B cell (primary cell): ENCODE data around the gene CERS2. TPM values are rescaled to one million over a fixed set of nuclear protein-coding genes. Genes with fewer than 3 reads are reported as not detected.

ENCODE experiments used
- ATAC-seq: fragments of 200-7000 bp; cut with Tn5 transposase; one replicate; pipeline ENCODE4 v1.10.0; 2021; ENCODE audit warnings: low read depth, mild to moderate bottlenecking, moderate number of reproducible peaks, moderate library complexity
- CTCF ChIA-PET: fragments of 350-600 bp; sonication (Branson Sonifier 250); formaldehyde crosslinking; loops from one replicate; lab custom pipeline; 2021; ENCODE audit warnings: antibody characterized with exemption, inconsistent platforms; lab: Charles Lee
- POLR2A ChIA-PET: fragments of 350-600 bp; sonication (Branson Sonifier 250); formaldehyde crosslinking; loops from one replicate; lab custom pipeline; 2021; ENCODE audit warnings: antibody characterized with exemption; lab: Charles Lee
- DNase-seq: peaks from one replicate; pipeline ENCODE4 v3.0.0; 2013
- H2AFZ ChIP-seq: 2 replicates; pipeline ENCODE4 v1.6.1; 2012; ENCODE audit warnings: mild to moderate bottlenecking, low read depth, low read length; ENCODE audit not compliant: insufficient read depth, poor library complexity, severe bottlenecking
- H3K27ac ChIP-seq, 2 donors: 1 replicate in 1 of 2; 2 replicates in 1 of 2; pipeline ENCODE4 v1.5.1; 2012 to 2013; ENCODE audit warnings: low read length in 2 of 2, mild to moderate bottlenecking in 2 of 2, moderate library complexity in 1 of 2
- H3K27me3 ChIP-seq, 4 experiments: fragments of 200-600 bp in 1 of 4; sonication (generic) in 1 of 4; replicated peaks in 1 of 4; 1 replicate in 2 of 4; 2 replicates in 2 of 4; pipeline versions ENCODE4 v1.6.1 to v1.7.0; 2013 to 2016; ENCODE audit warnings: low read length in 3 of 4, mild to moderate bottlenecking in 2 of 4, mixed read lengths in 1 of 4, moderate library complexity in 1 of 4; ENCODE audit not compliant: insufficient read depth in 4 of 4, control insufficient read depth in 3 of 4; ENCODE audit errors: control extremely low read depth in 1 of 4
- H3K36me3 ChIP-seq, 2 experiments: replicated peaks in 1 of 2; 1 replicate in 1 of 2; 2 replicates in 1 of 2; pipeline versions ENCODE4 v1.6.1 to v1.7.1; 2013; ENCODE audit warnings: low read length in 1 of 2; ENCODE audit not compliant: insufficient read depth in 2 of 2, control insufficient read depth in 1 of 2; ENCODE audit errors: control extremely low read depth in 1 of 2, extremely low read depth in 1 of 2
- H3K4me1 ChIP-seq, 2 donors: fragments of 200-600 bp in 1 of 2; sonication (generic) in 1 of 2; 1 replicate in 1 of 2; 2 replicates in 1 of 2; pipeline versions ENCODE4 v1.5.1 to v1.6.1; 2013 to 2017; ENCODE audit warnings: low read length in 2 of 2; ENCODE audit not compliant: control insufficient read depth in 2 of 2, insufficient read depth in 2 of 2
- H3K4me2 ChIP-seq: replicated peaks from 2 replicates; pipeline ENCODE3; 2012; ENCODE audit warnings: mild to moderate bottlenecking, low read depth, low read length; ENCODE audit not compliant: poor library complexity, severe bottlenecking
- H3K4me3 ChIP-seq, 5 experiments: fragments of 200-600 bp in 1 of 5; sonication (generic) in 1 of 5; 1 replicate in 3 of 5; 2 replicates in 2 of 5; pipeline versions ENCODE4 v1.5.1 to v1.7.0; 2011 to 2016; ENCODE audit warnings: low read length in 4 of 5, mild to moderate bottlenecking in 4 of 5, low read depth in 2 of 5, control low read depth in 1 of 5, moderate library complexity in 1 of 5; ENCODE audit not compliant: insufficient read depth in 1 of 5; ENCODE audit errors: control extremely low read depth in 1 of 5, extremely low read depth in 1 of 5
- H3K79me2 ChIP-seq: fragments of 200-600 bp; sonication (generic); one replicate; pipeline ENCODE4 v1.6.0; 2016; ENCODE audit warnings: low read length; ENCODE audit not compliant: control insufficient read depth, insufficient read depth
- H3K9ac ChIP-seq: fragments of 200-600 bp; sonication (generic); 2 replicates; pipeline ENCODE4 v1.6.1; 2017; ENCODE audit warnings: mild to moderate bottlenecking, low read length, moderate library complexity
- H3K9me3 ChIP-seq, 3 donors: one replicate each; pipeline versions ENCODE4 v1.6.1 to v1.7.1; 2013; ENCODE audit warnings: low read length in 2 of 3; ENCODE audit not compliant: control insufficient read depth in 2 of 3, insufficient read depth in 1 of 3; ENCODE audit errors: control extremely low read depth in 1 of 3
- H4K20me1 ChIP-seq: 2 replicates; pipeline ENCODE4 v1.6.0; 2012; ENCODE audit warnings: mild to moderate bottlenecking, low read length; ENCODE audit not compliant: insufficient read depth, control insufficient read depth, poor library complexity, severe bottlenecking
- H3K27ac Mint-ChIP-seq: one replicate; pipeline ENCODE4 v1.8.0; 2021; ENCODE audit warnings: mixed read lengths
- H3K27me3 Mint-ChIP-seq: one replicate; pipeline ENCODE4 v1.8.0; 2021; ENCODE audit warnings: mixed read lengths
- H3K4me1 Mint-ChIP-seq: one replicate; pipeline ENCODE4 v1.8.0; 2021; ENCODE audit warnings: mixed read lengths
- H3K4me3 Mint-ChIP-seq: one replicate; pipeline ENCODE4 v1.8.0; 2021; ENCODE audit warnings: mixed read lengths
- H3K9me3 Mint-ChIP-seq: one replicate; pipeline ENCODE4 v1.8.0; 2022; ENCODE audit warnings: mixed read lengths; ENCODE audit not compliant: insufficient read depth
- EZH2 ChIP-seq: IDR thresholded peaks from 2 replicates; pipeline ENCODE4 v1.6.1; 2012; ENCODE audit warnings: borderline replicate concordance, low read depth, mild to moderate bottlenecking, moderate library complexity, low read length; ENCODE audit not compliant: insufficient read depth, poor library complexity, severe bottlenecking
- WGBS: methylation state at CpG from one replicate; pipeline ENCODE4 v1.1.5; 2013; ENCODE audit warnings: missing lambda C conversion rate; ENCODE audit not compliant: insufficient coverage; 5-methylcytosine and 5-hydroxymethylcytosine counted together
- intact Hi-C: fragments of 100-400 bp; cut with micrococcal nuclease; formaldehyde crosslinking; loops from one replicate; pipeline ENCODE4 v1.10.0; 2022
- polyA plus RNA-seq: library from polyadenylated mRNA; depleted of rRNA; stranded (reverse); fragments of >200 nt; gene quantifications from 2 replicates; pipeline ENCODE4 v1.2.3, GENCODE V29; 2012
- total RNA-seq, 2 donors: library from RNA; stranded (reverse); fragments of 120-200 nt in 1 of 2; gene quantifications; 1 replicate in 1 of 2; 2 replicates in 1 of 2; pipeline versions ENCODE4 v1.2.3 to v1.2.4, GENCODE V29; 2013 to 2022
- TF ChIP-seq, protein P1 (sequence below): fragments of 200-600 bp; IDR thresholded peaks from one replicate; pipeline ENCODE4 v1.8.0; 2022; ENCODE audit warnings: antibody characterized with exemption, mild to moderate bottlenecking

Gene CERS2
- total and polyA plus RNA-seq, 2 donors (not counting 1 experiment from before 2014, with no cell fraction given), result 68.4 to 130 TPM

DNA sequence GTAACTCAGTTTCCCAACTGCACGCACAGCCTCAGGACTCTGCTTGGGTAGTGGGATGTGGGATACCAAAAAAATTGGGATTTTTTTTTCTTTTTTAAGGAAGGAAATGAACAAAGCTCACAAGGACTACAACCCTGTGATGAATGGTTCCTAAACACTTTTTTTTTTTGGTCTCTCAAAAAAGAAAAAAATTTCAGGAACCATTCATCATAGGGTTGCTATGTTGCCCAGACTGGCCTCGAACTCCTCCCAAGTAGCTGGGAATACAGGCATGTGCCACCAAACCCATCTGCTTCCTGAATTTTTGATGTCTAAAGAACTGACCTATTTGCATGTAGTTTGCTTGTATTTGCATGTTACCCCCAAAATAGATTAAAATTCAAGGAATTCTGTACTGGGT is 25.3 kb upstream of the CERS2 start:
- H3K4me1 ChIP-seq, result peaks cover 7 to 21% of the 10 kb centered on the region in 2 donors
- intact Hi-C loops, result loop anchor here (5.0 to 10.0 kb wide), 2 partner anchors 538 to 745 kb away; partner anchors contain the start of gene CA14
- Mint-ChIP-seq H3K9me3 (no peaks in the 10 kb centered on the region), H3K4me3 (no peak overlapping the region), H3K4me1 (peaks cover 25% of the 10 kb centered on the region), H3K27me3 (no peaks in the 10 kb centered on the region), H3K27ac (no peak overlapping the region)
- no peak for DNase-seq
- peaks cover 3 to 15% of the 10 kb centered on the region in 2 experiments for H3K36me3 ChIP-seq
- TF ChIP-seq, protein P1, sequence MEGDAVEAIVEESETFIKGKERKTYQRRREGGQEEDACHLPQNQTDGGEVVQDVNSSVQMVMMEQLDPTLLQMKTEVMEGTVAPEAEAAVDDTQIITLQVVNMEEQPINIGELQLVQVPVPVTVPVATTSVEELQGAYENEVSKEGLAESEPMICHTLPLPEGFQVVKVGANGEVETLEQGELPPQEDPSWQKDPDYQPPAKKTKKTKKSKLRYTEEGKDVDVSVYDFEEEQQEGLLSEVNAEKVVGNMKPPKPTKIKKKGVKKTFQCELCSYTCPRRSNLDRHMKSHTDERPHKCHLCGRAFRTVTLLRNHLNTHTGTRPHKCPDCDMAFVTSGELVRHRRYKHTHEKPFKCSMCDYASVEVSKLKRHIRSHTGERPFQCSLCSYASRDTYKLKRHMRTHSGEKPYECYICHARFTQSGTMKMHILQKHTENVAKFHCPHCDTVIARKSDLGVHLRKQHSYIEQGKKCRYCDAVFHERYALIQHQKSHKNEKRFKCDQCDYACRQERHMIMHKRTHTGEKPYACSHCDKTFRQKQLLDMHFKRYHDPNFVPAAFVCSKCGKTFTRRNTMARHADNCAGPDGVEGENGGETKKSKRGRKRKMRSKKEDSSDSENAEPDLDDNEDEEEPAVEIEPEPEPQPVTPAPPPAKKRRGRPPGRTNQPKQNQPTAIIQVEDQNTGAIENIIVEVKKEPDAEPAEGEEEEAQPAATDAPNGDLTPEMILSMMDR, result no peak
- no peak for TF ChIP-seq EZH2
- ChIA-PET CTCF (interaction anchor here (0.6 to 1.2 kb wide), 2 partner anchors 10 to 204 kb away, joined by 3 read pairs; no protein-coding TSS in a partner anchor), POLR2A (no interaction called here)
- no peak overlapping the region for H3K4me3 ChIP-seq
- H3K9ac ChIP-seq, result no peak overlapping the region
- H3K27ac ChIP-seq, result no peak overlapping the region
- no peaks in the 10 kb centered on the region for H3K27me3 ChIP-seq
- no peak overlapping the region for H2AFZ ChIP-seq
- no peaks in the 10 kb centered on the region for H4K20me1 ChIP-seq
- H3K9me3 ChIP-seq, result no peaks in the 10 kb centered on the region
- H3K4me2 ChIP-seq, result no peak overlapping the region
- 40% methylated on average over 1 of the region's 2 CpGs for WGBS
- peaks cover 3% of the 10 kb centered on the region for H3K79me2 ChIP-seq
- ATAC-seq, result no peak

DNA sequence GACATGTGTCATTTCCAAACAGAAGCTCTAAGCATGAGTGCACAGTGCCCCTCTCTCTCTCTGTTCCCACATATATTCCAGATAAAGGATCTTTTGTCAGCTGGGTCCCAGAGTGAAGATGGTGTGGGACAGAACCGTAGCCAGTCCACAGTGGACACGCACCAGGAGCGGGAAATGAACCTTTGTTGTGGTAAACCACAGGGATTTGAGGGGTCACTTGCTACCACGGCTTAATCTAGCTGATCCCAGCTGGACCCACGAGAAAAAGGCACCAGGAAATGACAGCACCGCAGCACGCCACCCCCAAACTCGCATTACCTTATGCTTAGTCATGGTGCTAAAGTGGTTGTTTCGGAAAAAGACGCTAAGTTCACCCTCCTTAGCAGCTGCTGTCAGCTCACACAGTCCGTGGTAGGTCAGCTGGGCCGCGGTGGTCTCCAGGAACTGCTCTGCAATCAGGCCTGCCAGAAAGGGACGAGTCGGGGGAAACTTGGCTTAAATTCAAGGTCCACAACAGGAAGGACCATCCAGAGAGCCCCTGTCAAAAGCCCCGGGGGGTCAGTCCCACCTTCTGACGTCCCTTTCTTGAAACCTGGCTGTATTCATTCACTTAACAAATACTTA is 24.5 kb upstream of the CERS2 start:
- CTCF ChIA-PET, result interaction anchor here (0.6 to 5.3 kb wide), 7 partner anchors 10 to 744 kb away, joined by 3 to 35 read pairs (median 3); partner anchors contain the start of gene ANXA9

More for the DNA sequence above, 24.5 kb upstream of the CERS2 start:
- no peak overlapping the region for H3K27ac ChIP-seq
- H2AFZ ChIP-seq, result no peak overlapping the region
- no peaks in the 10 kb centered on the region for H3K9me3 ChIP-seq
- DNase-seq (no peak), ATAC-seq (no peak)
- POLR2A ChIA-PET, result no interaction called here
- intact Hi-C loops, result loop anchor here (5.0 to 10.0 kb wide), 2 partner anchors 537 to 744 kb away; partner anchors contain the start of gene CA14
- no peak overlapping the region for H3K27ac Mint-ChIP-seq
- H3K4me3 Mint-ChIP-seq, result no peak overlapping the region
- no peak overlapping the region for H3K4me3 ChIP-seq
- peaks cover 19% of the 10 kb centered on the region for H3K4me1 Mint-ChIP-seq
- no peaks in the 10 kb centered on the region for H3K9me3 Mint-ChIP-seq
- no peaks in the 10 kb centered on the region for H4K20me1 ChIP-seq
- TF ChIP-seq EZH2, result no peak
- TF ChIP-seq, protein P1, result no peak
- H3K27me3 Mint-ChIP-seq, result no peaks in the 10 kb centered on the region
- H3K27me3 ChIP-seq, result no peaks in the 10 kb centered on the region
- no peaks in the 10 kb centered on the region for H3K79me2 ChIP-seq
- no peak overlapping the region for H3K9ac ChIP-seq
- 46% methylated on average over 14 of the region's 17 CpGs for WGBS
- H3K4me1 ChIP-seq, result peaks cover 5 to 16% of the 10 kb centered on the region in 2 donors
- no peak overlapping the region for H3K4me2 ChIP-seq
- H3K36me3 ChIP-seq, result peaks cover 3 to 15% of the 10 kb centered on the region in 2 experiments
